Peyer's patch (tissue), 4 donors: ENCODE results near the gene RPAP3.

Experiments used
- POLR2A ChIP-seq, 2 donors: fragments of 450-650 bp; IDR thresholded peaks; one replicate each; pipeline ENCODE4 v1.5.1; 2017; ENCODE audit warnings: antibody characterized with exemption in 2 of 2, mild to moderate bottlenecking in 2 of 2, moderate library complexity in 2 of 2
- TF ChIP-seq, protein P1 (sequence below), 6 experiments: fragments of 450-650 bp in 4 of 6; fragments of 200-600 bp in 2 of 6; sonication (generic) in 1 of 6; IDR thresholded peaks; one replicate each; pipeline ENCODE4 v1.5.1; 2017 to 2019; ENCODE audit warnings: antibody characterized with exemption in 6 of 6, mild to moderate bottlenecking in 3 of 6, moderate library complexity in 1 of 6

DNA sequence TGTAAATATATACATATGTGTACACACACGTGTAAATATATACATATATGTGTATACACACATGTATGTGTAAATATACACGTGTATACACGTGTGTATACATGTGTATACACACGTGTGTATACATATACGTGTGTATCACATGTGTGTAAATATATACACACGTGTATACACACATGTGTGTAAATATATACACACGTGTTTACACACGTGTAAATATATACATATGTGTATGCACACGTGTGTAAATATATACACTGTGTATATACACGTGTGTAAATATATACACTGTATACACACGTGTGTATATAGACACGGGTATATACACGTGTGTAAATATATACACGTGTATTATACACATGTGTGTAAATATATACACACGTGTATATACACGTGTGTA is 71.7 kb downstream of the RPAP3 start:
- TF ChIP-seq, protein P1, sequence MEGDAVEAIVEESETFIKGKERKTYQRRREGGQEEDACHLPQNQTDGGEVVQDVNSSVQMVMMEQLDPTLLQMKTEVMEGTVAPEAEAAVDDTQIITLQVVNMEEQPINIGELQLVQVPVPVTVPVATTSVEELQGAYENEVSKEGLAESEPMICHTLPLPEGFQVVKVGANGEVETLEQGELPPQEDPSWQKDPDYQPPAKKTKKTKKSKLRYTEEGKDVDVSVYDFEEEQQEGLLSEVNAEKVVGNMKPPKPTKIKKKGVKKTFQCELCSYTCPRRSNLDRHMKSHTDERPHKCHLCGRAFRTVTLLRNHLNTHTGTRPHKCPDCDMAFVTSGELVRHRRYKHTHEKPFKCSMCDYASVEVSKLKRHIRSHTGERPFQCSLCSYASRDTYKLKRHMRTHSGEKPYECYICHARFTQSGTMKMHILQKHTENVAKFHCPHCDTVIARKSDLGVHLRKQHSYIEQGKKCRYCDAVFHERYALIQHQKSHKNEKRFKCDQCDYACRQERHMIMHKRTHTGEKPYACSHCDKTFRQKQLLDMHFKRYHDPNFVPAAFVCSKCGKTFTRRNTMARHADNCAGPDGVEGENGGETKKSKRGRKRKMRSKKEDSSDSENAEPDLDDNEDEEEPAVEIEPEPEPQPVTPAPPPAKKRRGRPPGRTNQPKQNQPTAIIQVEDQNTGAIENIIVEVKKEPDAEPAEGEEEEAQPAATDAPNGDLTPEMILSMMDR (IDR thresholded peaks at IDR 0.05): no peak
- no peak for TF ChIP-seq POLR2A (IDR thresholded peaks at IDR 0.05)
